ENCODE data around the gene LEPROT.
A peak's percentile ranks its signal among the peaks of the same experiment; 100 is the strongest.
"Not testable (repeated sequence)": the region's sequence is repeated elsewhere in the genome, so short reads cannot be mapped to it uniquely, and the experiment has no call there.

The LEPROT gene, protein sequence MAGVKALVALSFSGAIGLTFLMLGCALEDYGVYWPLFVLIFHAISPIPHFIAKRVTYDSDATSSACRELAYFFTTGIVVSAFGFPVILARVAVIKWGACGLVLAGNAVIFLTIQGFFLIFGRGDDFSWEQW

DNA sequence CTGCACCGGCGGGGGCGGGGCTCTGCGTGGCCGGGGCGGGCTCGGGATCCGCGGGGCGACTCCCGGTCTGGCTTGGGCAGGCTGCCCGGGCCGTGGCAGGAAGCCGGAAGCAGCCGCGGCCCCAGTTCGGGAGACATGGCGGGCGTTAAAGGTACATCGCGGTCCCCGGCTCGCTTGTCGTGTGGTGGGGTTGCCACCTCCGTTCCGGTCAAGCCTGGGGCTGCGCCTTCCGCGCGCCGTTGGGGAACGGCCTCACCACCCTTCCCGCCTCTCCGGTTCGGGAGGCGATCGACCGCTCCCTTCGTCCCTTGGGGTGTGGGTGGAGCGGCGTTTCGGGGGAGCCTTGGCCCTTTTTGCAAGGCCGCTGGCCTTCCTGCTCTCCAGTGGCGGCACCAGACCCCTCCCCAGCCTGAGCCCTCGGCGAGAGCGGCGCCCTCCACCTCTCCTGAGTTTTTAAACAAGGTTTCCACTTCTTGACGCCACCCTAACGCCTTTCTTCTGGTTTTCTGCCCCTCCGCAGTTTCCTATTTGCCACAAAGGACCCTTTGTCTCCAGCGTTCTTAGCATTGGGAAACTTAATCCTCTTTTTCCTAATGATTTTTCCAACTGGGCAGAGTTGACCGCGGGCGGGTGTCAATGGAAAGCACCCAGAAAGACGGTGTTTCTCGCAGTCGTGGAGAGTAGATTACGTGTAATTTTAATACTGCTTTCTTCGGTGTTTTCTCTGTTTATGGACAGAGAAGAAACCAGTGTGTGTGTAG, at the start of gene LEPROT, which contains the start of gene LEPR:
Gene LEPROT, plus strand, starts transcription at position 79 of the 761 bp plus-strand sequence. Its CDS starts 57 bp downstream, at position 136.
Gene LEPR, plus strand, starts transcription at position 79 of the 761 bp plus-strand sequence. CDS start 144,898 bp downstream, outside the sequence.
- no peaks in the 10 kb centered on the region for H3K9me3 Mint-ChIP-seq
- H3K27ac Mint-ChIP-seq: no peak within 1 kb of the TSS
- no peaks in the 10 kb centered on the region for H3K27me3 Mint-ChIP-seq
- H3K4me1 Mint-ChIP-seq: peaks cover 14% of the 10 kb centered on the region
- no peak within 1 kb of the TSS for H3K4me3 Mint-ChIP-seq
- H3K36me3 Mint-ChIP-seq: peaks cover 7% of the 10 kb centered on the region
- no peak for ATAC-seq

DNA sequence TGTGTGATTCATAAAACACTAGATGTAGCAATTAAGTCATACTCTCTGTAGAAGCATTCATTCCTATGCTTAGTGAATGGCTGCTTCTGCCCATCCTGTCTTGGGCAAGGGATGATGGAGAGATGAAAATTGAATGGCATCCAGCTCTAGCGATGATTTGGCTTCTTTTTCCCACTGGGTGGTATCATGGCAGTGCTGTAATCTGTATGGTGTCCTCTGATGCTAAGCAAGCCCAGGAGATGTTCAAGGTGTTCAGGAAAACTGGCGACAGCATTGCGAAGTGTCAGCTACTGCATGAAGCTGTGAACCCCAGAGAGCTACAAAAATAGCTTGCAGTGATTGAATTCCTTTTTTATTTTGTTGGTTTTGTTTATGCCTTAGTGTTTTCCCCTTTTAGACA, 48.9 kb upstream of the LEPROT start:
- no peak for ATAC-seq
- Mint-ChIP-seq H3K4me3 (no peak overlapping the region), H3K36me3 (no peaks in the 10 kb centered on the region), H3K9me3 (no peaks in the 10 kb centered on the region), H3K27me3 (peaks cover 22% of the 10 kb centered on the region), H3K27ac (no peak overlapping the region), H3K4me1 (no peaks in the 10 kb centered on the region)

DNA sequence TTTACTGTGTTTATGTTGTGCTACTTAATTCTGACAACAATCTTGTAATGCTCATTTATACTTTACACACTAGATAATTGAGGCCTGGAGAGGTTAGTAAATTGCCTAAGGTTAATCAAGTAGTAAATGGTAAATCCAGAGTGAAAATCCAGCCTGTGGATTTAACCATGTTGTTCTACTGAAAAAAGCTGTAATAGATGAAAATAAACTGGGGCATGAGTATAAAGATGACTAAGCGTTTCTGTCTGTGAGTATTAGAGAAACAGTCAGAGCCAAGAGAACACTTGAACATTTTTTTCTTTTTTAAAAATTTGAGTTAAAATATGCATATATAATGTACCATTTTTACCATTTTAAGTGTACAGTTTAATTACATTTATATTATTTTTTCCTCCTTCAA, 47.9 kb upstream of the LEPROT start:
- H3K4me3 Mint-ChIP-seq: no peak overlapping the region
- H3K27me3 Mint-ChIP-seq: peaks cover 22% of the 10 kb centered on the region
- no peaks in the 10 kb centered on the region for H3K4me1 Mint-ChIP-seq
- no peaks in the 10 kb centered on the region for H3K36me3 Mint-ChIP-seq
- H3K9me3 Mint-ChIP-seq: no peaks in the 10 kb centered on the region
- H3K27ac Mint-ChIP-seq: no peak overlapping the region
- ATAC-seq: no peak

DNA sequence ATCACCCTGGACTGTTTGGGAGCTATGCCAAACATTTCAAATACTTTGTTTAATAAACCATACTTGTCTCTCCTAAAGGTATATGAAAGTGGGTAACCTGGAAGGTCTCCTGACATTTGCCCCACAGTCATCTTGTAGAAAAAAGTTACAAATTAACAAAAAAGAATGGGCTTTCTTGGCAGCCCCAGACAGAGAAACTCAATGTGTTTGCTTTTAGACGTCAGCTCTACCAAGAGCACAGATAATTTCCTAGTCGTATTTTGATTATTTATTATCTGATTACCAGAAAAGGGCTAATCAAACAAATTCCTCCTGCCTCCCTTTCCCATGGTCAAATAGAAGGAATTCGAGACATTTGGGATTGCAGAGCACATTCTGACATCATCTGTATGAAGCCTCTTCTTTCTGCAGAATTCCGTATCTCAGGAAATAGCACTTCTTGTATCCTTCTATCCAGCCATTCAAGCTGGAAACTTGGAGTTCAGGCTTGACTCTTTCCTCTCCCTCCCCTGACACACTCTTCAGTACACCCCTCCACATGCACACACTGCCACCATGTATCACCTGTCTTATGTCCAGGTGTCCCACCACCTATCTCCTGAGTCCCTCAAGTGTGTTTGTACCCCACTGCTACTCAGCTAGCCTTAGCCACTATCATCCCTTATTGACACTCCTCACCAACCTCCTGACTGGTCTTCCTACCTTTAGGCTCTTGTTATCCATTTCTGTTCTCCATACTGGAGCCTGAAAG, 42.8 kb upstream of the LEPROT start:
- Mint-ChIP-seq H3K4me3 (no peak overlapping the region), H3K27me3 (peaks cover 40% of the 10 kb centered on the region), H3K4me1 (no peaks in the 10 kb centered on the region), H3K9me3 (no peaks in the 10 kb centered on the region), H3K36me3 (peaks cover 5% of the 10 kb centered on the region), H3K27ac (no peak overlapping the region)
- no peak for ATAC-seq

DNA sequence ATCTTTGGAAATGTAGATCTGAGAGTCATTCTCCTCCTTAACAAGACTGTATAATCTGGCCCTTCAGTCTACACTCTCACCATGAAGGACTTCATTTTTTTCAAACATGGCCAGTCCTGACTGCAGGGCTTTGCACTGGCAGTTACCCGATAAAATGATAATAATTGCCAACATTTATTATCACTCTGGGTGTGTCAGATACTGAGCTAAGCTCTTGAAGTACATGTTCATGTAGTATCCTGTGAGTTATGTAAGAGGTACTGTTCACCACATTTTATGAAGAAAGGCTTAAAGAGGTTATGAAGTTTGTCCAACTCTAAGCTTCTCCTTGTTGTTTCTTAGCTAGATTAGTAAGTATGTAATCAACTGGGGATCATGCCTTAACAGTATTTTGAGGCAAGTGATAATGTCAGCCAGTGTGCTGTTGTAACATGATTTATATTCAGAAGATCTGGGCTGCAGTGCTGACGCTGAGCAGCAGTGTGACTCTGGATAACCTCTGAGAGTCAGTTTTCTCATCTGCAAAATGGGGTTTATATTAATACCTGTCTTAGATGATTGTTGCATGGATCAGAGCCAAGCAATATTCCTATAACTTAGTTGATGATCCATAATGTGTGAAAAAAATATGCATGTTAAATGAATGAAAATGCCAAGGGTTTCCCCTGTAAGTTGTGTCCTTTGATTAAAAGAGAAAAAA, 42.1 kb upstream of the LEPROT start:
- no peak for ATAC-seq
- H3K27me3 Mint-ChIP-seq: peaks cover 40% of the 10 kb centered on the region
- H3K27ac Mint-ChIP-seq: no peak overlapping the region
- H3K36me3 Mint-ChIP-seq: peaks cover 5% of the 10 kb centered on the region
- no peaks in the 10 kb centered on the region for H3K4me1 Mint-ChIP-seq
- H3K4me3 Mint-ChIP-seq: no peak overlapping the region
- H3K9me3 Mint-ChIP-seq: no peaks in the 10 kb centered on the region

DNA sequence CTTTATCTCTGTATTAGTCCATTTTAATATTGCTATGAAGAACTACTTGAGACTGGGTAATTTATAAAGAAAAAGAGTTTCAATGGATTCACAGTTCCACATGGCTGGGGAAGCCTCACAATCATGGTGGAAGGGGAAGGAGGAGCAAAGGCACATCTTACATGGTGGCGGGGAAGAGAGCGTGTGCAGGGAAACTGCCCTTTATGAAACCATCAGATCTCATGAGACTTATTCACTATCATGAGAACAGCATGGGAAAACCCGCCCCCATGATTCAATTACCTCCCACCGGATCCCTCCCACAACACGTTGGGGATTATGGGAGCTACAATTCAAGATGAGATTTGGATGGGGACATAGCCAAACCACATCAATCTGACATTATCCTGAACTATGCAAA, 36.0 kb upstream of the LEPROT start:
- peaks cover 17% of the 10 kb centered on the region for H3K27me3 Mint-ChIP-seq
- H3K27ac Mint-ChIP-seq, H3K4me3 Mint-ChIP-seq, H3K36me3 Mint-ChIP-seq, H3K4me1 Mint-ChIP-seq, H3K9me3 Mint-ChIP-seq, ATAC-seq: not testable (repeated sequence)

DNA sequence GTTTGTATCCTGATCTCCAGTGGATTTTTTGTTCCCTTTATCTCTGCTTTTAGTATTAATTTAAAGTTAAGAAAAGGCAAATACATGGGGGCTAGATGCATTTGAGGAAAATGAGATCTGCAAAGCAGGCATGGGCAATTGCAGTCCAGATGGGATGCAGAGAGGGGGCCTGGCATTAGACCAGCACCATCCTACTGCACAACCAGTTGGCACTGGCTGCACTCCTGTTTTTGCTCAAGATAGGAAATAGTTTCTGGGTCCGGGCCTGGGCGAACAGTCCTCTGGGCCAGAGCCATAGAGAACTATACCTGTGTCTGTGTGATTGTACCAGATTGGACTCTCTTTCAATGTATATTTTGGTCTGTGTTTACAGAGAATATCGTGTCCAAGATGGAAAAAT, 34.0 kb upstream of the LEPROT start:
- peaks cover 7% of the 10 kb centered on the region for H3K27me3 Mint-ChIP-seq

DNA sequence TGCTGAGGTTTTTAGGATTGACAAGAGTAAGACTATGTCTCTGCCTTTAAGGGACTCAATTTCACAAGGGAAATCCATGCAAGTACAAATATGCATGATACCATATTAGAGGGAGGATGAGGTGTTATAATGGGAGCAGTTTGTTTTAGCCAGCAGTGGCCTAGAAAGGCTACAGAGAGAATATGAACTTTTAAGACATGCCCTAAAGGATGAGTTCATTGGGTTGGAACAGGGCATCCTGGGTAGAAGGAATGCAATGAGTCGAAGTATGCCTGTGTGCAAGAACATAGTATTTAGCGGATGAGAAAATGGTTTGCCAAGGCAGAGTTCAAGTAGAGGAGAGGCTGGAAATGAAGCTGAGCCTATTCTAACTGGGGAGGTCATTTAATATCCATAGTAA, 32.6 kb upstream of the LEPROT start:
- Mint-ChIP-seq H3K36me3 (no peaks in the 10 kb centered on the region), H3K27ac (no peak overlapping the region), H3K4me3 (no peak overlapping the region), H3K9me3 (no peaks in the 10 kb centered on the region), H3K27me3 (no peaks in the 10 kb centered on the region), H3K4me1 (no peaks in the 10 kb centered on the region)
- ATAC-seq: no peak

More for the DNA sequence above, 34.0 kb upstream of the LEPROT start:
- Mint-ChIP-seq H3K4me1 (no peaks in the 10 kb centered on the region), H3K4me3 (no peak overlapping the region), H3K36me3 (no peaks in the 10 kb centered on the region), H3K9me3 (no peaks in the 10 kb centered on the region), H3K27ac (no peak overlapping the region)
- ATAC-seq: peak; percentile 12

DNA sequence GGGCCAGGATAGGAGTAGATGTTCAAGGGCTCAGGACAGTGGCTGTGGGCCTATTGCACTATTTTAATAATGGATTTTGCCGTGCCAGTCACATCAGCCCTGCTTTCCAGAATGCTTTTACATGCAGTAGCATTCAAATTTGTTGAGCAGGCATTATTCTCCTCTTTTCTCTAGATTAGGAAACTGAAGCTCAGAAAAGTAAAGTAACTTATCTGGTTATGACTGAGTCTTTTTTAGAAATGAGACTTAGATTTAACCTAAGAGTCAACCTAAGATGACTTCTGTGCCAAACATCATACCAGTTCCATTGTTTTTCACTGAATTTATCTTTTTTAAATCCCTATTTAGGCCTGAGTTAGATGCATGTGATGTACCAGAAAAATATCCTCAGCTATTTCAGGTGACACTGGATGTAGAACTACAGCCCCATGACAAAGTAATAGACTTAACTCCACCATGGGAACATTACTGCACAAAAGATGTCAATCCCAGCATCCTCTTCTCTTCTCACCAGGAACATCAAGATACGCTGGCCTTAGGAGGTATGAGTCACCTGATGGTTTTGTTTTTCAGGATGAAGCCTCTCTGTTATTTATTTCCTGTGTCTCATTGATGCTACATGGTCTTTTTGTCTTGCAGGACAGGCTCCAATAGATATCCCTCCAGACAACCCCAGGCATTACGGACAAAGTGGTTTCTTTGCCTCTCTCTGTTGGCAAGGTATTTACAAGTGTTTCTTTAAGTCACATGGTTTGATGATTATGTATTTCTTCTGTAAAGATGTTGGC, 31.4 kb upstream of the LEPROT start:
- Mint-ChIP-seq H3K4me3 (no peak overlapping the region), H3K4me1 (no peaks in the 10 kb centered on the region), H3K27me3 (no peaks in the 10 kb centered on the region), H3K9me3 (no peaks in the 10 kb centered on the region), H3K27ac (no peak overlapping the region), H3K36me3 (no peaks in the 10 kb centered on the region)
- ATAC-seq: no peak

DNA sequence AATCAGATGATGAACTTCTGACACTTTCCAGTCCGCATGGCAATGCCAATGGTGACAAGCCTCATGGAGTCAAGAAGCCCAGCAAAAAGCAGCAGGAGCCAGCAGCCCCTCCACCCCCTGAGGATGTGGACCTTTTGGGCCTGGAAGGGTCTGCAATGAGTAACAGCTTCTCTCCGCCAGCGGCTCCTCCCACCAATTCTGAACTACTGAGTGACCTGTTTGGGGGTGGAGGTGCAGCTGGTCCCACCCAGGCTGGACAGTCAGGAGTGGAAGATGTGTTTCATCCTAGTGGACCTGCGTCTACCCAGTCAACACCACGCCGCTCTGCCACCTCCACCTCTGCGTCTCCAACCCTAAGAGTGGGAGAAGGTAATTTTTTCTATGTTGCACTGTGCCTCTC, 28.0 kb upstream of the LEPROT start:
- no peak for ATAC-seq
- peaks cover 5% of the 10 kb centered on the region for H3K36me3 Mint-ChIP-seq
- H3K4me3 Mint-ChIP-seq: no peak overlapping the region
- H3K9me3 Mint-ChIP-seq: no peaks in the 10 kb centered on the region
- no peaks in the 10 kb centered on the region for H3K27me3 Mint-ChIP-seq
- H3K4me1 Mint-ChIP-seq: peaks cover 7% of the 10 kb centered on the region
- H3K27ac Mint-ChIP-seq: no peak overlapping the region

DNA sequence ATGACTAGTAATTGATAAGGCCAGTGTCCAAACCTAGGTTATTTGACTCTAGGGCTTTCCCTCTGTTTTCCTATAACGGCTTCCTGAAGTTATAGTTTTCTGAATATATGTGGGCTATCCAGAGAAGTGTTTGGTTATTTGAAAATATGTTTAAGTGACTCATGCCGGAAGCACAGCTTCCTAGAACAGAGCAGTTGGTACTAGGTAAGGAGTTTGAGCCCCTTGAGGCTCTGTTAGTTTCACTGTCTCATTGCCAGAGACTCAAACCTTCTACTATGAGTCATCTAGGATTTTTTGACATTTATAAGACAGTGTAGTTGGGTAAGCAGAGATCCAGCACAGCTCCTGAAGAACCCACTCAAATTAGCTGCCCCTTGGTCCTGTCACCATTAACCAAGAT, 27.1 kb upstream of the LEPROT start:
- Mint-ChIP-seq H3K9me3 (no peaks in the 10 kb centered on the region), H3K36me3 (peaks cover 5% of the 10 kb centered on the region), H3K27me3 (no peaks in the 10 kb centered on the region), H3K4me3 (no peak overlapping the region), H3K4me1 (peaks cover 7% of the 10 kb centered on the region), H3K27ac (no peak overlapping the region)
- ATAC-seq: peak; percentile 94

DNA sequence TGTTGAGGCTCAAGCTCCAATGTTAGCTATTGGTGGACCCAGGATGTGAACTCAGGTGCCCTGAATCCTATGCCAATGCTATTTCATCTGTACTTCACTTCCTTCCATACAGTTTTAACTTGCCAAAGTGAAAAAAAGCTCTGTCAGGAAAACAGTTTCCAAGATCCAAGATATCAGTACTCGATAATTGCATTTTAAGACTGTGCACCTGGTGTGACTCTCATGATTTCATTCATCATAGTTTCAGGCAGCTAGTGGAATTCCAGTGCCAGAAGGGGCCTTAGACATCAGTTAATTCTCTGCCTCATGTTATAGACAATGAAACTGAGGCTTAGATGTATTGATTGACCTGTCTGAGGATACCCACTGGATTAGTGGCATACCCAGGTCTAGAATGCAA, 26.5 kb upstream of the LEPROT start:
- Mint-ChIP-seq H3K27ac (no peak overlapping the region), H3K27me3 (no peaks in the 10 kb centered on the region), H3K36me3 (peaks cover 5% of the 10 kb centered on the region), H3K4me3 (no peak overlapping the region), H3K9me3 (no peaks in the 10 kb centered on the region), H3K4me1 (peaks cover 7% of the 10 kb centered on the region)
- no peak for ATAC-seq

DNA sequence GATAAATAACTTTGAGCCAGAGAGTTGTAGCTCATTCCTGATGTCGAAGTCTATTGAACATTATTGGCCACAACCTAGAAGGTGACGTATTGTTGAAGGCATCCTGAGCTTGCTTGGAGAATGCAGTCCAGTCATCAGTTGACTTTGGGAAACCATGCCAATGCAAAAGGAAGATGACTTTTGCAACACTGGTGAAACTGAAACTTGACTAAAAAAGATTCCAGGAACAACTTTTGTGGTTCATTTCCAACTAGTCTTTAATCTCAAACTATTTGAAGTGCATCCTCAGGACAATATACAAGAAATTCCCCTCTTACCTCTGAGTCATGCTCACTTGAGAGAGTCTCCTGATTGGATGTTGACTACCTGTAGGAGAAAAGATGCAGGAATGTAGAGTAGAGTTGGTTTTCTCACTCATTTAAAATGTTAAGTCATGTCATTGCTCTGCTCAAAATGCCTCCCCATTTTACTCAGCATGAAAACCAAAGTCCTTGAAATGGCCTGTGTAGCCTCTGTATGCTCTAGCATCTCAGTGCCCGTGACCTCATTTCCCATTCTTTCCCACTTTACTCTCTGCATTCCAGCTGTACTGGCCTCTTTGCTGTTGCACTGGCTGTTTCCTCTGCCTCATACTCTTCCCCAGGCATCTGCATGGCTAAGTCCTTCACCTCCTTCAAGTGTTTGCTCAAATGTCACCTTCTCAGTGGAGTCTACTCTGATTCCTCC, 24.4 kb upstream of the LEPROT start:
- no peak for ATAC-seq
- peaks cover 7% of the 10 kb centered on the region for H3K4me1 Mint-ChIP-seq

DNA sequence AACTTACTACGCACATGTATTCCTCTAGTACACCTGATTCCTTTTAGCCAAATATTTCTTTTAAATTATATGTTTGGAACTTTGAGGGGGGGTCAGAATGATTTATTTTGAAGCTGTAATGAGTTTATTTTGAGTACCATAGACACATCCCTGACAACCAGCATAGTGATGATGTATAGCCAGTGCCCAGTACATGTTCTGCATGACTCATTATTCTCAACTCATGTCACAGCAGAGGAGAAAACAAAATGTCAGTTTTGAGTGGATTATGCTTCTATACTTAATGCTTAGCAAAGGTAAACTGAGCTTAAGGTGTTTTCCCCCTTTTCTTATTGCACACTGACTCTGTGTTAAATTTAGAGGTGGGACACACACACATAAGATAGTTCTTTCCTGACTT, 22.4 kb upstream of the LEPROT start:
- peaks cover 12% of the 10 kb centered on the region for H3K27me3 Mint-ChIP-seq
- peaks cover 5% of the 10 kb centered on the region for H3K36me3 Mint-ChIP-seq
- no peaks in the 10 kb centered on the region for H3K9me3 Mint-ChIP-seq
- H3K4me3 Mint-ChIP-seq: no peak overlapping the region
- ATAC-seq: no peak
- H3K4me1 Mint-ChIP-seq: peaks cover 7% of the 10 kb centered on the region
- H3K27ac Mint-ChIP-seq: no peak overlapping the region

More for the DNA sequence above, 24.4 kb upstream of the LEPROT start:
- Mint-ChIP-seq H3K9me3 (no peaks in the 10 kb centered on the region), H3K36me3 (peaks cover 5% of the 10 kb centered on the region), H3K27me3 (peaks cover 6% of the 10 kb centered on the region), H3K27ac (no peak overlapping the region), H3K4me3 (no peak overlapping the region)
